Measurements from ENCODE around the gene IL18RAP.

IL18RAP gene

GRCh38 chr2:102498414-102498813 lies 75.5 kb downstream of the IL18RAP start:
- DNase-seq (ENCODE audit: low read depth): no peak

- DNase-seq (ENCODE audit: low read depth): no peak
Measured at GRCh38 chr2:102499558-102499957, 76.6 kb downstream of the IL18RAP start.
